Calu3 (cell line): ENCODE results near the gene SPATA13. TPM values are rescaled to one million over a fixed set of nuclear protein-coding genes. Genes with fewer than 3 reads are reported as not detected.

Source experiments
- BruUV-seq: library from RNA; stranded (reverse); fragments of 400-500 nt; replicated peaks from 2 replicates; lab custom pipeline; 2021; lab: Mats Ljungman, UMichigan
- CTCF ChIA-PET: fragments of 300-600 bp; sonication (Branson Sonifier 250); formaldehyde crosslinking; loops from one replicate; lab custom pipeline; 2022; ENCODE audit warnings: antibody characterized with exemption; lab: Charles Lee
- DNase-seq: peaks from one replicate; pipeline ENCODE4 v3.0.0; 2022
- H3K27ac Mint-ChIP-seq: one replicate; pipeline ENCODE4 v1.8.0; 2022; ENCODE audit warnings: mixed read lengths; ENCODE audit not compliant: unreplicated experiment
- H3K27me3 Mint-ChIP-seq: one replicate; pipeline ENCODE4 v1.8.0; 2022; ENCODE audit warnings: mixed read lengths; ENCODE audit not compliant: unreplicated experiment
- H3K36me3 Mint-ChIP-seq: one replicate; pipeline ENCODE4 v1.8.0; 2022; ENCODE audit warnings: mild to moderate bottlenecking, moderate library complexity, mixed read lengths; ENCODE audit not compliant: insufficient read depth, unreplicated experiment
- H3K4me1 Mint-ChIP-seq: one replicate; pipeline ENCODE4 v1.8.0; 2022; ENCODE audit warnings: mild to moderate bottlenecking, low read depth, mixed read lengths; ENCODE audit not compliant: unreplicated experiment
- H3K4me3 Mint-ChIP-seq: one replicate; pipeline ENCODE4 v1.8.0; 2022; ENCODE audit warnings: mild to moderate bottlenecking, low read depth, moderate library complexity, mixed read lengths; ENCODE audit not compliant: unreplicated experiment
- H3K9me3 Mint-ChIP-seq: one replicate; pipeline ENCODE4 v1.8.0; 2022; ENCODE audit warnings: low read depth, mixed read lengths; ENCODE audit not compliant: unreplicated experiment
- intact Hi-C: fragments of 100-400 bp; cut with micrococcal nuclease; formaldehyde crosslinking; loops from one replicate; pipeline ENCODE4 v1.10.0; 2022; ENCODE audit not compliant: unreplicated experiment
- total RNA-seq: library from RNA; stranded (reverse); gene quantifications from 2 replicates; pipeline ENCODE4 v1.2.3, GENCODE V29; 2022
- TF ChIP-seq, protein P1 (sequence below): fragments of 200-600 bp; IDR thresholded peaks from one replicate; pipeline ENCODE4 v1.8.0; 2022; ENCODE audit warnings: antibody characterized with exemption; ENCODE audit not compliant: unreplicated experiment

SPATA13 gene
- total RNA-seq, 1 experiment from 2014 or later: 33.8 TPM

DNA sequence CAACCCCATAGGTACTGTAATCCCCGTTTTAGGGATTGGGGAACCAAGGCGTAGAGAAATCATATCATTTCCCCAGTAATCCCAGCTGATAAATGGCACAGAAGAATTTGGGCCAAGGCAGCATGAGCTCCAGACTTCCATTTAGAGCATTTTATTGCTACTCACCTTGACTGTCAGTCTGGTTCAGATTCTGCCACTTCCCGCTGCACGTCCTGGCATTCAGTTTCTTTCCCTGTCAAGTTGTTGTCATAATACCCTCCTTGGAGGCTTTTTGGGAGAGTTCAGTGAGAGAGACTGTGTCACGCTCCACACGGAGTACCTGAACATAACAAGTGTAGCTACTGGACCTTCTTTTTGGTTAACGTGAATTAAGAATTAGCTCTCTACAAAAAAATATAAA, 141.4 kb downstream of the SPATA13 start:
- Mint-ChIP-seq H3K27ac (no peak overlapping the region), H3K36me3 (peaks cover 11% of the 10 kb centered on the region), H3K9me3 (no peaks in the 10 kb centered on the region), H3K4me3 (no peak overlapping the region), H3K4me1 (no peaks in the 10 kb centered on the region), H3K27me3 (no peaks in the 10 kb centered on the region)
- no peak for DNase-seq
- TF ChIP-seq, protein P1, sequence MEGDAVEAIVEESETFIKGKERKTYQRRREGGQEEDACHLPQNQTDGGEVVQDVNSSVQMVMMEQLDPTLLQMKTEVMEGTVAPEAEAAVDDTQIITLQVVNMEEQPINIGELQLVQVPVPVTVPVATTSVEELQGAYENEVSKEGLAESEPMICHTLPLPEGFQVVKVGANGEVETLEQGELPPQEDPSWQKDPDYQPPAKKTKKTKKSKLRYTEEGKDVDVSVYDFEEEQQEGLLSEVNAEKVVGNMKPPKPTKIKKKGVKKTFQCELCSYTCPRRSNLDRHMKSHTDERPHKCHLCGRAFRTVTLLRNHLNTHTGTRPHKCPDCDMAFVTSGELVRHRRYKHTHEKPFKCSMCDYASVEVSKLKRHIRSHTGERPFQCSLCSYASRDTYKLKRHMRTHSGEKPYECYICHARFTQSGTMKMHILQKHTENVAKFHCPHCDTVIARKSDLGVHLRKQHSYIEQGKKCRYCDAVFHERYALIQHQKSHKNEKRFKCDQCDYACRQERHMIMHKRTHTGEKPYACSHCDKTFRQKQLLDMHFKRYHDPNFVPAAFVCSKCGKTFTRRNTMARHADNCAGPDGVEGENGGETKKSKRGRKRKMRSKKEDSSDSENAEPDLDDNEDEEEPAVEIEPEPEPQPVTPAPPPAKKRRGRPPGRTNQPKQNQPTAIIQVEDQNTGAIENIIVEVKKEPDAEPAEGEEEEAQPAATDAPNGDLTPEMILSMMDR: no peak
- no TSS peak for BruUV-seq
- CTCF ChIA-PET: no interaction called here
- intact Hi-C loops: no loop called here

DNA sequence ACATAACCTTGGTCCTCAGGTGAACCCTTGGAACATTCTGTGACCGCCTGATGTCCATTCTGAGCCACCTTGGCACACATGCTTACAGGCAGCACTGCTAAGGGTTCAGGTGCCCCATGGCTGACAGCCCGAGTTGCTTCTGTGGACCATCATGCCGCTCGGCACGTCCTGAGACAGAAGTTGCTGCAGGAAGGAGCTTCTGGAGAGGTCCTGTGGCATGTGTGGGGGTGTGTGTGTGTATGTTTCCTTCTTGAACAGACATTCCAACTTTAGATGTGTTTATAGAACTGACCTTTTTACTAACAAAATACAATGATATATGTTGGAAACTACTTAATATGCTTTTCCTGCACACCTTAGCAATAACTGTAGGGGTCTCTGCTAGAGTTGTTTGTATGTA, 144.1 kb downstream of the SPATA13 start:
- intact Hi-C loops: no loop called here
- no TSS peak for BruUV-seq
- no peaks in the 10 kb centered on the region for H3K4me1 Mint-ChIP-seq

DNA sequence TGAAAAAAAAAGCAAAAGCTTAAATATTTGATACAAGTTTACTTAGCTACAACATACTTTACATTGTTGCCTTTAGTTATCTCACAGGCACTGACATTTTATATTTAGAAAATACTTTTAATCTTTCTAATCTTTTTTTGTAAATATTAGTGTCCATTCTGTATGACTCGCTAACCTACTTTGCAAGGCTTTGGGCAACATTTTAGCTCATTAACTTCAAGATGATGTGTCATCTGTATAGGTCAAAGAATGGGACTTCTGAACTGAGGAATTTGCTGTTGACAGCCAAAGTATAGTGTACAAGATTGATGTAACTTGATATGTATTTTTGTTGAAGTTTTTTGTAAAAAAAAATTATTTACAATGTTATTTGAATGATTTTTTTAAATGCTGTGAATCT, 146.1 kb downstream of the SPATA13 start:
- CTCF ChIA-PET: no interaction called here
- no TSS peak for BruUV-seq
- no peaks in the 10 kb centered on the region for H3K4me1 Mint-ChIP-seq
- TF ChIP-seq, protein P1: no peak
- DNase-seq: no peak
- H3K4me3 Mint-ChIP-seq: no peak overlapping the region
- H3K27ac Mint-ChIP-seq: no peak overlapping the region
- no peaks in the 10 kb centered on the region for H3K9me3 Mint-ChIP-seq
- intact Hi-C loops: no loop called here
- H3K36me3 Mint-ChIP-seq: peaks cover 5% of the 10 kb centered on the region
- no peaks in the 10 kb centered on the region for H3K27me3 Mint-ChIP-seq

More for the DNA sequence above, 144.1 kb downstream of the SPATA13 start:
- CTCF ChIA-PET: interaction anchor here (0.5 kb wide), 1 partner anchor 218 kb away, joined by 4 read pairs; no protein-coding TSS in a partner anchor
- H3K36me3 Mint-ChIP-seq: peaks cover 5% of the 10 kb centered on the region
- no peaks in the 10 kb centered on the region for H3K9me3 Mint-ChIP-seq
- H3K27ac Mint-ChIP-seq: no peak overlapping the region
- DNase-seq: no peak
- TF ChIP-seq, protein P1: no peak
- H3K4me3 Mint-ChIP-seq: no peak overlapping the region
- no peaks in the 10 kb centered on the region for H3K27me3 Mint-ChIP-seq

DNA sequence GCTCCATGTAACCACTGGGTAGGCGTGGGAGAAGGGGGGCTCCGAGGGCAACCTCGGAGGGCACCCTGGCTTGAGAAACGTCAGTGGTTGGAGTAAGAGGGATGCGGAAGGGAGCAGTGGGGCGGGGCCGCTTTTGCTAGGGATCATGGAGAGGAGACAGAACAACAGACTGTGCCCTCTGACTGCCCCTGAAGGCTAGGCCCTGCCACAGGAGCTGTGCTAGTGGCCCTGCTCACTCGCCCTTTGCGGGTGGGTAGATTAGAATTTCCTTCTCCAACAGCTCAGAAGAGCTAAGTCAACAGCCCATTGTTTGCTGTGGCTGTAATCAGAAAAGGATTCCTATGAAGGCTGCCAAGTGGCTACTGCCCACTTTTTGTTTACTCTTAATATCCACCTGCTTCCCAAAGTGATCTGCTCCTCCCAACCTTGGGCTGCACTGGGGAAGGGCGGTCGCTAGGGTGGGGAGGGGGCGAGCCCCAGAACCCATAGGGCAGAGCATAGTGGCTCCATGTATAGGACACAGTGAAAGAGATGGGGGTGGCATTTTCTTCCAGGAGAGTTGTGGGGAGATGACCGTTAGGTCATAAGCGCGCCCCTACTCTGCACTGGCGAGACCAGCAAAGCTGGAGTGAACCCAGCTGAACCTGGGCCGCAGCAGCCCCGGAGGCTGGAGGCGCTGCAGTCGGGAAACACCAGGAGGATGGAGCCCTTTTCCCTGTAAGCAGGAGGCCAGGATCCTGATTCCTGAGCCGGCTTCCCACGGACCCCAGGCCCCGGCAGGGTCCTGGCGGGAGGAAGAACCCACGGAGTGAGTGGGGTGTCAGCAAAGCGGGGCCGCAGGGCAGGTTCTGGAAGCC, 146.9 kb downstream of the SPATA13 start:
- Mint-ChIP-seq H3K27ac (no peak overlapping the region), H3K4me1 (no peaks in the 10 kb centered on the region), H3K36me3 (peaks cover 4% of the 10 kb centered on the region), H3K27me3 (no peaks in the 10 kb centered on the region), H3K9me3 (no peaks in the 10 kb centered on the region), H3K4me3 (no peak overlapping the region)
- no TSS peak for BruUV-seq
- CTCF ChIA-PET: interaction anchor here (0.8 kb wide), 1 partner anchor 298 kb away, joined by 3 read pairs; no protein-coding TSS in a partner anchor
- DNase-seq: peak; percentile 10
- intact Hi-C loops: no loop called here
- TF ChIP-seq, protein P1: no peak
